GM10266 (cell line): ENCODE results near the gene MTMR12.

Experiments
- DNase-seq: peaks from one replicate; pipeline ENCODE4 v3.0.0; 2012; ENCODE audit errors: extremely low spot score
- CTCF ChIP-seq: IDR thresholded peaks from 2 replicates; pipeline ENCODE4 v1.5.1; 2012; ENCODE audit warnings: mild to moderate bottlenecking, low read depth; ENCODE audit not compliant: control insufficient read depth, insufficient read depth; ENCODE audit errors: missing control alignments

MTMR12 gene

GRCh38 chr5:32278406-32278805, 34.3 kb downstream of the MTMR12 start:
- DNase-seq = no peak
- no peak for TF ChIP-seq CTCF

- no peak for TF ChIP-seq CTCF
- DNase-seq = no peak
Measured at GRCh38 chr5:32277798-32278197, 34.9 kb downstream of the MTMR12 start.

GRCh38 chr5:32276173-32276853, 36.4 kb downstream of the MTMR12 start:
- peak; percentile 44 for DNase-seq
- no peak for TF ChIP-seq CTCF

- DNase-seq = no peak
- no peak for TF ChIP-seq CTCF
Measured at GRCh38 chr5:32275396-32275741, 37.4 kb downstream of the MTMR12 start.

- no peak for TF ChIP-seq CTCF
- no peak for DNase-seq
Measured at GRCh38 chr5:32274548-32275395, 38.0 kb downstream of the MTMR12 start.

GRCh38 chr5:32273821-32274220, 38.9 kb downstream of the MTMR12 start:
- DNase-seq = no peak

More at GRCh38 chr5:32273821-32274220, 38.9 kb downstream of the MTMR12 start:
- no peak for TF ChIP-seq CTCF
